COLO829 (cell line): ENCODE data around the gene PDAP1.
"Not testable (repeated sequence)": the region's sequence is repeated elsewhere in the genome, so short reads cannot be mapped to it uniquely, and the experiment has no call there.

Experiments used
- DNase-seq: peaks from one replicate; pipeline ENCODE4 v3.0.0; 2012; ENCODE audit warnings: low spot score

PDAP1 gene

GRCh38 chr7:99375070-99375807 lies 33.2 kb downstream of the PDAP1 start:
- DNase-seq = peak; percentile 68

- peak; percentile 89 for DNase-seq
Observed at GRCh38 chr7:99374111-99375064, 34.0 kb downstream of the PDAP1 start, which contains the start of gene ARPC1B. ARPC1B (plus strand) TSS chr7:99374730; CDS start chr7:99385715, 10,985 bp downstream.

GRCh38 chr7:99373091-99374066 lies 35.0 kb downstream of the PDAP1 start:
- DNase-seq = no peak

- peak; percentile 83 for DNase-seq
Observed at GRCh38 chr7:99372275-99373090, 35.9 kb downstream of the PDAP1 start.

GRCh38 chr7:99371376-99371920 lies 36.9 kb downstream of the PDAP1 start:
- DNase-seq = no peak

GRCh38 chr7:99369767-99370391 lies 38.5 kb downstream of the PDAP1 start:
- no peak for DNase-seq

GRCh38 chr7:99368750-99369389 lies 39.5 kb downstream of the PDAP1 start:
- DNase-seq = no peak

GRCh38 chr7:99366646-99367045 lies 41.8 kb downstream of the PDAP1 start:
- DNase-seq = no peak

GRCh38 chr7:99365318-99366141 lies 42.9 kb downstream of the PDAP1 start:
- no peak for DNase-seq

- no peak for DNase-seq
Observed at GRCh38 chr7:99363286-99363685, 45.1 kb downstream of the PDAP1 start.

- DNase-seq = peak; percentile 70
Observed at GRCh38 chr7:99362801-99363200, 45.6 kb downstream of the PDAP1 start.

GRCh38 chr7:99359465-99360154 lies 48.8 kb downstream of the PDAP1 start:
- no peak for DNase-seq

- DNase-seq = not testable (repeated sequence)
Observed at GRCh38 chr7:99358521-99358920, 49.9 kb downstream of the PDAP1 start.

- peak; percentile 98 for DNase-seq
Observed at GRCh38 chr7:99357701-99358490, 50.5 kb downstream of the PDAP1 start.

- DNase-seq = no peak
Observed at GRCh38 chr7:99355098-99355497, 53.3 kb downstream of the PDAP1 start.

GRCh38 chr7:99352247-99352646 lies 56.1 kb downstream of the PDAP1 start:
- no peak for DNase-seq

- not testable (repeated sequence) for DNase-seq
Observed at GRCh38 chr7:99350641-99351040, 57.8 kb downstream of the PDAP1 start.
